Stimulated activated CD8-positive, alpha-beta memory T cell treated with anti-CD3 and anti-CD28 coated beads, Interleukin-15, amount 100 ng/mL, for 1 hour (primary cell): ENCODE results near the gene SEPTIN12.

ENCODE experiments used
- DNase-seq: peaks from one replicate; pipeline ENCODE4 v3.0.0-alpha.2; 2020; ENCODE audit warnings: low read depth

SEPTIN12 gene

GRCh38 chr16:4783951-4784336 lies 4.2 kb downstream of the SEPTIN12 start:
- DNase-seq: no peak

DNA sequence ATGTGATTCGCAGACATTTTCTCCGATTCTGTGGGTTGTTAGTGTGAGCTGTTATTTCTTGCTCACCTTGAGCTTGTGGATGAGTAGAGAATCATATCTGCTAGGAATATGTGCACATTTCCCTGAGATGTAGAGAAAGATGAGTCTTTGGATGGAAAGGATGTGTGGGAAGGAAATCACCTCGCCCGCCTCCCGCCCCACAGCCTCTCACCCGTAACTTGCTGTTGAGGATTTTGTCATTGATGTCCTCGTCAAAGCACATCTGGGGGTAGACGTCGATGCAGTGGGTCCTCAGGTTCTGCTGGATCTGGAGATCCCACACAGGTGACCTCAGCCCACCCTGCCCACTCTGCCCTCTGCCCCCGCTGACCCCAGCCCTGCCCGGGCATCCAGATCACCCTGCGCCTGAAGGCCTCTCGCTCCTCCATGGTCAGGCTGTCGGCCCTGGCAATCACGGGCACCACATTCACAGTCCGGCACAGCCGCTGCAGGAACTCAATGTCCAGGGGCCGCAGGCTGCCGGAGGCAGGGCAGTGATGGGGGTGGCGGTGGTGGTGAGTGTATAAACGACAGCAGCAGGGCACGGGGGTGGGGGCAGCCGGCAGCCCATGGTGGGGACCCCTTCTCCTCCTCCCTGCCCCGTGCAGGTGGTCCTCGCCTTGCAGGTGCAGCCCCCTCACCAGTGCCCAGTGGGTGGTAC lies 4.7 kb downstream of the SEPTIN12 start:
- DNase-seq: no peak

DNA sequence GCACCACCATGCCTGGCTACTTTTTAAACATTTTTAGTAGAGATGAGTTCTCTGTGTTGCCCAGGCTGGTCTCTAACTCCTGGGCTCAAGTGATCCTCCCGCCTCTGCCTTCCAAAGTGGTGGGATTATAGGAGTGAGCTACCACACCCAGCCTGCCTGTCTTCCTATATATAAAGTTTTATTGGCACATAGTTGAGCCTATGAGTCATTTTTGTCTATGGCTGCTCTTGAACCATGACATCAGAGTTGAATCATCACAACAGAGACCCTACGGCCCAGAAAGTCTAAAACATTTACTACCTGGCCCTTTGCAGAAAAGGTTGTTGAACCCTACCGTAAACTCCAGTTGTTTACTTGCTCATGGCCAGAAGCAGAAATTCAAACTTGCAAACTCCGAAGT lies 7.9 kb downstream of the SEPTIN12 start:
- no peak for DNase-seq

DNA sequence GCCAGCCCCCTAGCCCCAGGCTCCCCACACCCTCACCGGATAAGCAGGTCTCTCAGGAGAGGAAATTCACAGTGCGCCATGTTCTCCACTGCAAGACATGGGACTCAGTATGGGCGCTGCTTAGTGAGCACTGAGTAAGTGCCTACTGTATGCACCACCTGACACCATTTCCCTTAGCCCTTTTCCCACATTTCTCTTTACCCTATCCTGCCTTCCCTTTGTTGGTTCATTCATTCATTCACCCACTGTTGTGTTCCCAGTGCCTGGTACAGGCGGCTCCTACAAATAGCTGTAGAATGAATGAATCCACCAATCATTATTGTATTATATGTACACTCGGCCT lies 10.1 kb downstream of the SEPTIN12 start:
- no peak for DNase-seq

GRCh38 chr16:4777339-4778049 lies 10.7 kb downstream of the SEPTIN12 start:
- DNase-seq: no peak

- no peak for DNase-seq
Observed at GRCh38 chr16:4776141-4776705, 11.9 kb downstream of the SEPTIN12 start.

DNA sequence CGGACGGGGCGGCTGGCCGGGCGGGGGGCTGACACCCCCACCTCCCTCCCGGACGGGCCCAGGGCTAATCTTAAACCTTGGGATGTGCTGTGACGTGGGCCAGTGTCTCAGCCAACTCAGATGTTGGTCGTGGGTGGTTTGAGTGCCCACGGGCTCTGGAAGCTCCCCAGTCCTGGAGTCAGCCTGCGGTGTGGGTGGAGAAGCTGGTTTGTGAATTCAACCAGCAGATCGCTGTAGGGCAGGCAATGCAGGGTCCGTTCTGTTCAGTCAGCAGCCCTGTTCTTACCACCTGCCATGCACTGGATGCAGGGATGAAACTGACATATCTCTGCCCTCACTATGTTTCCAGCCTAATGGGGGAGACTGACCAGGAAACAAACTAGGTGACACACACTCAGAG lies 13.1 kb downstream of the SEPTIN12 start:
- no peak for DNase-seq

GRCh38 chr16:4772351-4772750 lies 15.8 kb downstream of the SEPTIN12 start:
- no peak for DNase-seq

GRCh38 chr16:4771646-4772045 lies 16.5 kb downstream of the SEPTIN12 start:
- DNase-seq: no peak

- no peak for DNase-seq
Observed at GRCh38 chr16:4769306-4769638, 18.9 kb downstream of the SEPTIN12 start.

- DNase-seq: peak; percentile 63
Observed at GRCh38 chr16:4768549-4769305, 19.4 kb downstream of the SEPTIN12 start.

DNA sequence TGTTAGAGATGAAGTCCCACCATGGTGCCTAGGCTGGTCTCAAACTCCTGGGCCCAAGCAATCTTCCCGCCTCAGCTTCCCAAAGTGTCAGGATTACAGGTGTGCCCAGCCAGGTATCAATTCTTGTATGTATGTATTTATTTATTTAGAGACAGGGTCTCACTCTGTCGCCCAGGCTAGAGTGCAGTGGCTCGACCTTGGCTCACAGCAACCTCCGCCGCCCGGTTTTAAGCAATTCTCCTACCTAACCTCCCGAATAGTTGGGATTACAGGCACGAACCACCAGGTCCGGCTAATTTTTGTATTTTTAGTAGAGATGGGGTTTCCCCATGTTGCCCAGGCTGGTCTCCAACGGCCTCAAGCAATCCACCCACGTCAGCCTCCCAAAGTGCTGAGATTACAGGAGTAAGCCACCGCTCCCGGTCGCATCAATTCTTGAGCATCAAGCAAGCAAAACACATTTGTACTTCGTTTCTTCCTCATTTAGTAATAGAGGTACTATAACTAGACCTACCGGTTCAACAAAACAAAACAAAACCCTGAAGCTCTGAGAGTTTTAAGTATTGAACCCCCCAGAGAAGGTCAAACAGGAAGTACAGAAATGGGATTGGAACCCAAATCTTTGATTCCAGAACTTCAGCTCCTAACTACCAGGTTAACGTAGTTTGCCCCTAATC lies 20.1 kb downstream of the SEPTIN12 start:
- DNase-seq: no peak

DNA sequence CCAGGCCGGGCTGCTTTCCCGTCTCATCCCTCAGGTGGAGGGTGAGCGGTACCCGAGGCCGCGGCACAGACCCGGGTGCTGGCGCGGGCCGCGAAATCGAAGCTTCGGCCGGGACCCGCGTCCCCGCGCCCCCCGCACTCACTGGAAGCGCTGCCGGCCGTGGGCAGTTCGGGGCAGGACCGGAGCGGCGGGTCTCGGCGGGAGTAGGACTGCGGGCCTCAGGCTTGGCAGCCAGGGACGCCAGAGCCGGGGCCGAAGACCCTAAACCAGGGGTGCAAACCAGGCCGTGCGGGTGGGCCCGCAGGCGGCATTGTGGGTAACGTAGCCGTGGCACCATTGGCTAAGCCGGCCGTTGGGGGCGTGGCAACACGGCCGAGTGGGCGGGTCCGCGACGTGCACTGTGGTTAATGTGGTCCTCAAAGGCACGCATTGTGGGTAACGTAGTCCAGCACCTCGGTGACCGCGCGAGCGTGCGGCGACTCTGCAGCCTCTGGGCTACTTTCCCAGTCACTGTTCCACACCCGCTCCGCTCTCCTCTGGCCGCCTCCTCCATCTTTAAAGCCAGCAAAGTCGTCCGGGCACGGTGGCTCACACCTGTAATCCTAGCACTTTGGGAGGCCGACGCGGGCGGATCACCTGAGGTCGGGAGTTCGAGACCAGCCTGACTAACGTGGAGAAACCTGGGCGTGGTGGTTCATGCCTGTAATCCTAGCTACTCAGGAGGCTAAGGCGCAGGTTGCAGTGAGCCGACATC lies 21.1 kb downstream of the SEPTIN12 start, which contains the start of gene ZNF500:
ZNF500 (minus strand) TSS at position 288 of the 754 bp plus-strand sequence. CDS start 1,184 bp downstream, outside the sequence.
- DNase-seq: peak; percentile 96

GRCh38 chr16:4765511-4766474 lies 22.4 kb downstream of the SEPTIN12 start:
- DNase-seq: no peak

- no peak for DNase-seq
Observed at GRCh38 chr16:4763791-4764190, 24.4 kb downstream of the SEPTIN12 start.

GRCh38 chr16:4762205-4762604 lies 25.9 kb downstream of the SEPTIN12 start:
- no peak for DNase-seq

DNA sequence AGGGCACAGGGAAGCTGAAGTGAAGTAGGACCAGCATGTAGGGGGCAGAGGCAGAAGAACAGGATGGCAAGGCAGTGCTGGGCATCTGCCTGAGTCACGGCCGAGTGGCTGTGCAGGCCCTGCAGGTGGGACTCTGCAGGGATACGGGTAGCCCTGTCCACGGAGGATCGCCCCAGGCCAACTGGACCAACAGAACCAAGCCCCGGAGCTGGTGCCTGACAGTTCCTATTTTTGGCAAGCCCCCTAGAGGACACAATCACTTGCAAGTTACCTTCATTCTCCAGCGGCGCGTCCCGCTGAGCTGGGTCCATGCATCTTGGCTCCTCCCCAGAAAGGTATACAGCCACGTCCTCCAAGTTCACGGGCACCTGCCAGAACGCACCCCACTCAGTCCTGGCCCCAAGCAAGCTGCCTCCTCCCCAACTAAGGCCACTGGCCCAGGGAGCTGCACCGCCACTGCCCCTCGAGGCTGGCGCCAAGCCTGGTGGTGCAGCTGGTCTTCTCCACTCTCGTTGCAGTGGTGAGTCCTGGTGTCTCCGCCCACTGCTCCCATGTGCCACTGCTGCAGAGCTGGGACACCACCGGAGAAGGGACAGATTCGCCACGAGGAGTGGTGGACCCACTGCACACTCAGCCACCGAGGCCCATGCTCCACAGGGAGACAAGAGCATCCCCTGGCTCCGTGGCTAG lies 27.8 kb downstream of the SEPTIN12 start:
- no peak for DNase-seq

DNA sequence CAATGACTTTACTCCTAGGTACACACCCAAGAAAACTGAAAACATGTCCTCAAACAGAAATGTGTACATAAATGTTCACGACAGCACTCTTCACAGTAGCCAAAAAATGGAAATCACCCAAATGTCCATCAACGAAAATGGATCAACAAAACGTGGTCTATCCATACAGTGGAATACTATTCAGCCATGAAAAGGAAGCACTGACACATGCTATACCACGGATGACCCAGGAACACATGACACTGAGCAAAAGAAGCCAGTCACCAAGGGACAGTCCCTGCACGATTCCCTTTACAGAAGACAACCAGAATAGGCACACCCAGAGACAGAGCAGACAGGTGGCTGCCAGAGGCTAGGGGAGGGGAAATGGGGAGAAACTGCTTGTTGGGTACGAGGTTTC lies 32.5 kb downstream of the SEPTIN12 start:
- DNase-seq: no peak

DNA sequence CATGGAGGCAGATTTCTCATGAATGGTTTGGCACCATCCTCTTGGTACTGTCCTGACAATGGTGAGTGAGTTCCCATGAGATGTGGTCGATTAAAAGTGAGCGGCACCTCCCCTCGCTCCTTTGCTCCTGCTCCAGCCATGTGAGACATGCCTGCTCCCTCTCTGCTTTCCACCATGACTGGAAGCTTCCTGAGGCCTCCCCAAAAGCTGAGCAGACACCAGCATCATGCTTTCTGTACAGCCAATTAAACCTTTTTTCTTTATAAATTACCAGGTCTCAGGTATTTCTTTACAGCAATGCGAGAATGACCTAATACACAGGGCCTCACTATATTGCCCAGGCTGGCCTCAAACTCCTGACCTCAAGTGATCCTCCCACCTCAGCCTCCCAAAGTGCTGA lies 33.3 kb downstream of the SEPTIN12 start:
- no peak for DNase-seq

DNA sequence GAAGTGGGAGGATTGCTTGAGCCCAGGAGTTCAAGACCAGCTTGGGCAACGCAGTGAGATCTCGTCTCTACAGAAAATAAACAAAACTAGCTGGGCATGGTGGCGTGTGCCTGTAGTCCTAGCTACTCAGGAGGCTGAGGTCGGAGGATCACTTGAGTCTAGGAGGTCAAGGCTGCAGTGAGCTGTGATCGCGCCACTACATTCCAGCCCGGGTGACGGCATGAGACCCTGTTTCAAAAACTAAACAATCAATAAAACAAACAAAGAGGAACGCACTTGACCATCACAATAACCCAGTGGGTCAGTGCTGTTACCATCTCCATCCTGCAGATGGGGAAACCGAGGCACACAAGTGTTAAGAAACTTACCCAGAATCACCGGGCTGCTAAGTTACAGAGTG lies 34.9 kb downstream of the SEPTIN12 start:
- no peak for DNase-seq
